ENCODE measurements around the gene OGFOD3.

Gene OGFOD3

GRCh38 chr17:82403662-82404660 is 14.4 kb downstream of the OGFOD3 start:
- no peak for DNase-seq

GRCh38 chr17:82402865-82403264 is 15.5 kb downstream of the OGFOD3 start:
- DNase-seq, result no peak

- DNase-seq, result no peak
Measured at GRCh38 chr17:82400830-82401229, 17.6 kb downstream of the OGFOD3 start.

DNA sequence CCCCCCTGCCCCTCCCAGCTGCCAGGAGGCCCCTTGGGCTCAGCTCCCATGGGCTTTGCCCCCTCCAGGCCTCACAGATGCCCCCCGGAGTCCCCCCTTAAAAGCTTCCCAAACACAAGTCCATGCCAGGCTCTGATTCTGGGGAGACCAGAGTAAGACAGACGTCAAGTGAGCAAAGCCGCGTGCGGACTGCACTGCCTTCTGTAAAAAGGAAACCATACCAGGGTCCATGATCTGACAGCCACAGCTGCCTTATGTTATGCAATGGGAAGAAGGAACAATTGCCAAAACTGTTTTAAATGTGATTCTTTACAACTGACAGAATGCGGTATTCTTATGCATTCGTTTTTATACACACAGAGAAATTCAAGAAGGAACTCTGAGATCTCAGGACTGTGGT is 18.2 kb downstream of the OGFOD3 start:
- no peak for DNase-seq

DNA sequence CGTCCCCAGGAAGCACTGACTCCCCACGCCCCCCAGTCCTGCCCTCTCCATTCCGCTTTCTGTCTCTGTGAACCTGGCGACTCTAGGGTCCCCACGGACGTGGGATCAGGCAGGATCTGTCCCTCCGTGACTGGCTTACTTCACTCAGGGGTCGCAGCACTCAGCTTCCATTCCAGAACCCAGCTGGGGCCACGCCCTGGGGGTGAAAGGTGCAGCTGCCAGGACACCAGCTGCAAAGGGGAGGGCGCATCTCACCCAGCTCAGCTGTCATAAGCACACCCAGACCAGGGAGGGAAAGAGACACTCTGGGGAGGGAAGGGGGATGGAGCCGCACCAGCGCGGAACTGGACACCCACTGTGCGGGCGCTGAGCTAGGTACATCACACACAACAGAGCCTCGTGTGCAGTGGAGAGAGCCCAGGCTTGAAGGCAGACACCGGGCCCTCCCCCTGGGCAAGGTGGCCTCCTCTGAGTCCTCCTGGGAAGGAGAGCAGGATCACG is 18.7 kb downstream of the OGFOD3 start:
- no peak for DNase-seq

- DNase-seq, result no peak
Measured at GRCh38 chr17:82399041-82399441, 19.3 kb downstream of the OGFOD3 start.

GRCh38 chr17:82397449-82398335 is 20.7 kb downstream of the OGFOD3 start:
- DNase-seq, result no peak

DNA sequence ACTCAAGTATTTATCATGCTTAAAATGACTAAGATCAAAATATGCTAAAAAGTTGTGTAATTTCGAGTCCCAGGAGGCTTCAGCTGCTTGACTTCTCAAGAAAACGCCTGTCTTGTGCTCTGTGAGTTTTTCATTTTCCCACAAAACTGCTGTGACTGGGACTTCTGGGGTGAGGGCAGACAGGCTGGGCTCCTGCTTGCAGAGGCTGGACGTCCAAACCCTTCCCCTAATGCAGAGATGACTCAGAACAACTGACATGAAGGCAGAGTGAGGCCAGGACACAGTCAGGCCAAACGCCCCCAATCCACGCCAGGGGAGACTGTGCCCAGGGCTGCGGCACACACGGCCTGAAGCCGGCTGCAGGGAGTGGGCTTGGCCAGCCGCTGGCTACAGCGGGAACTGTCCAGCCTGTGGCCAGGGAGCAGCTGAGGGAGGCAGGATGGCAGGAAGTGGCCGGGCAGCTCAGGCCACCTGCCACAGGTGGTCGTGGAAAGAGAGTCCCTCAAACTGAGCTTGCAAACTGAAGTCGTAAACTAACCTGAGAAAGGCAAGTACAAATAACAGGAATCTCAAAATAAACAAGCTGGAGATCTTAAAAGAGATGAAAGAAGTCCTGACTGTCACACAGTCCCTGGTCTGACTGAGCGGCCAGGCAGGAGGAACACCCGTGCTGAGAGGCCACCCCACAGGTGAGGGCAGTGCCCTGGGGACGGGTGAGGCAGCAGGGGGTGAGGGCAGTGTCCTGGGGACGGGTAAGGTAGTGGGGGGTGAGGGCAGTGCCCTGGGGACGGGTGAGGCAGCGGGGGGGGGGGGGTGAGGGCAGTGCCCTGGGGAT is 21.6 kb downstream of the OGFOD3 start:
- DNase-seq, result no peak

GRCh38 chr17:82394278-82394677 is 24.1 kb downstream of the OGFOD3 start:
- no peak for DNase-seq

DNA sequence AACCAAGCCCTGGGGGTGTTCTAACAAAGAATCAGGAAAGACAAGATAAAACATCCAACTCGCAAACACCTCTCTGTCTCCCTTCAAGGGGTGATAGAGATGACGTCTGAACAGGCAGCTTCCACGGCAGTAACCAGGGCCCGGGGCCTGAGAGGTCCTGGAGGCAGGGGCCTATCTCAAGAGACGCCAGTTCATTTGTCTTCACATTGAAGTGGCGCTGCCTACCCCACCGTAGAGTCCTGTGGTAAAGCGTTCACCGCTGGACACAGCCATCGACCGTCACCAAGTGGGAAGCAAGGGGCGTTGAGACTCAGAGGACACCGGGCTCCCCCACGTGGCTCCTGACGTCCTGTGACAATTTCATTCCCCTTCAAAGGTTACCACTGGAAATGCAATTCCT is 25.4 kb downstream of the OGFOD3 start:
- no peak for DNase-seq

DNA sequence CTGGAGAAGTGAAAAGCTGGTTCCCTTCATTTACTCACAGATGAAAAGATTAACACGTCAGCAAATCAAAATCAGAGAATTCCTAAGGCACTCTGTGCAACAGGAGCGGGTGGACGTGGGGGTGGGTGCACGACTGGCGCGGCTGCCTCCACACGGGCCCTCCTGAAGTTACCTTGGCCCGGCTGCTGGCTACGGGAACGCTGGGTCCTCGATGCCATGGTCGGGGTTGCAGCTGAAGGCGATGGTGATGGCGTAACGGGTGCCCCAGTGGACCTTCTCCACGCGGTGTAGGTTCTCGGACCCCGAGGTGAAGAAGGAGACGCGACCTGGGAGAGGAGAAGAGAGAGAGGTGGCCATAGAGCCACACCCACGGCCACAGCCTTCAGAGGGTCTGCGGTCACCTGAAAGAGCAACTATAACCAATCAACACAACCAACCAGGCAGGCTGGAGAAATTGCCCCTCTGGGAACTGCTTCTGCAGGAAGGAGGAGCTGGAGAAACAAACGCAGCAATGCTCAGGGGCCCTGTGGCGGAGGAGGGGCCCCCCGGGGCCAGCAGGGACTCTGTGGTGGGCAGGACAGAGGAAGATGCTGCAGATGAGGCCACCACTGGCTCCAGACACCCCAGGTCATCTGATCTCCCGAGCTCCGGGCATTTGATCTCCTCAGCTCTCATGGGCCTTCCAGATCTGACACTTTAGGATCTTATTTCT is 26.0 kb downstream of the OGFOD3 start:
- DNase-seq, result no peak

- no peak for DNase-seq
Measured at GRCh38 chr17:82391496-82392066, 26.8 kb downstream of the OGFOD3 start.

DNA sequence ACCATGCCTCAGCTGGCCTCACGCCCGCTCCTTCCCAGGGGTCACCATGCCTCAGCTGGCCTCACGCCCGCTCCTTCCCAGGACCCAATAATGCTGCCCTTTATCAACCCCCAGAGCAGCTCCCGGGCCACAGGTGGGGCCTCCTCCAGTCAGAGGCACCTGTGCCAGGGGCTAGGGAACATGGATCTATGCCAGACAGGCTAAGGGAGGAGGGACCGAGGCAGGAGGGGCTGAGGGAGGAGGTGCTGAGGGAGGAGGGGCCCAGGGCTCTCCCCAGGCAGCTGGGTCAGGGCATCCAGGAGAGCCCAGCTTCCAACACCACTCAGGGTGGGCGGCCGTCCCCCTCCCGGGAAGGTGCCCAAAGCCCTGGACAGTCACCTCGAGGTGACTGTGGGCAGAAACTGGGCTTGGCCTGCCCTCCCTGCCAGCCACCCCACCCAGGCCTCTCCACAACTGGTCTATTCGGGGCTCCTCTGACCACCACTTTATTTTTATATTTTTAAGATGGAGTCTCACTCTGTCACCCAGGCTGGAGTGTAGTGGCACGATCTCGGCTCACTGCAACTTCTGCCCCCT is 27.4 kb downstream of the OGFOD3 start:
- DNase-seq, result no peak

DNA sequence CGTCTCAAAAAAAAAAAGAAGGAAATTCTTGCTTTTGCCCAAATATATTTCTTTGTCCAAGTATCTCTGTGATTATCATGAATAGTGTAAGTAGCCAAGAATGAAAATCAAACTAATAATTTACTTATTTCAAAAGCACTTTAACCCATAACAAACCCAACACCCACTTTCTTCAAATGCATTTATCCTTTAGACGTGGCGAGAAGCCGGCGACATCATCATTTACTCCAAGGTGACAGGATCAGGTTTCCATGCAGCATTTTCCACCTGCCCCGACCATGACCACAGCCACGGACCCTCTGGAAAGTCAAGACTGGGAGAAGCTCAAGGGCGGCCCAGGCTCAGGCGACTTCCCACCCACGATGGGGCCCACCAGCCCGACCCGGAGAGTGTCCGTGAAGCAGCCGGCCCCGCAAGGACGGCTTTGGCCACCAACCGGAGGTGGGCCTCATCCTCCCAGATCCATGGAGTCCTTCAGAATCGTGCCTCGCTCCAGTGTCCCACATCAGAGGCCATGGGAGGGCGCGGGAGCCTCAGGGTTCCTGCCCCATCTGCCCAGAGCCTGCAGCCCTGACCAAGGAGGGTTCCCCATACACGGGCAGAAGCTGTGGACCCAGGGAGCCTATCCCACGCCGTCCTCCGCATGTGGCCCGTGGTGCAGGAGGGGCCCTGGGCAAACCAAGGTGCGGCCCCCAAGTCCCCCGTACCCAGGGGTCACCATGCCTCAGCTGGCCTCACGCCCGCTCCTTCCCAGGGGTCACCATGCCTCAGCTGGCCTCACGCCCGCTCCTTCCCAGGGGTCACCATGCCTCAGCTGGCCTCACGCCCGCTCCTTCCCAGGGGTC is 28.1 kb downstream of the OGFOD3 start:
- no peak for DNase-seq

- DNase-seq, result no peak
Measured at GRCh38 chr17:82389379-82389778, 29.0 kb downstream of the OGFOD3 start.

GRCh38 chr17:82388922-82389283 is 29.5 kb downstream of the OGFOD3 start:
- DNase-seq, result no peak

DNA sequence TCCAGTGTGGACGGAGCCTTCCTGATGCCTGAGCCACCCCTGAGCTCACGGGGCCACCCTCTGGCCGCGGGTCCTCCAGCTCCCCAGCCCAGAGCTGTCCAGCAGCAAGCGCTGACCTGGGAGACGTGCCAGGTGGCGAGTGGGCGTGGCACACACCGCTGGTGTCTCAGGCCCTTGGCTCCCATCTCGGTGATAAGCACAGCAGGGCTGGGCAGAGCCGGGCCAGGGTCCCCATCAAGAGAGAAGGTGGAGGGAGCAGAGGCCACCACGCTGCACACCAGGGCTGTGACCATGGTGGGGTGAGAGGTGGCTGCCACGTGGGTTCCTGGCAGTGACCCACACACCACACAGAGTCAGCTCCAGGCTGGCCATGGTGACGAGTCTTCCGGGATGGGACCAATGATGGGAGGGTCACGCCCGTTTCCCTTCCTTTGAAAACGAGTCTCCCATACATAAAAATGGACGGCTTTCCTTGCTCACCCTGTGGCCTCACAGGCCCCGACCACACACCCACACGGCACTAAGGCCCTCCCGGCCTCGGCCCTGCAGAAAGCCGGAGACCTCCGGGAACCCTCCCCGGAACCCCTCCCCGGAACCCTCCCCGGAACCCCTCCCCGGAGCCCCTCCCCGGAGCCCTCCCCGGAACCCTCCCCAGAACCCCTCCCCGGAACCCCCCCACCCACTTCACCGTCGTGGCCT is 30.0 kb downstream of the OGFOD3 start:
- no peak for DNase-seq

- no peak for DNase-seq
Measured at GRCh38 chr17:82387705-82388106, 30.7 kb downstream of the OGFOD3 start.

DNA sequence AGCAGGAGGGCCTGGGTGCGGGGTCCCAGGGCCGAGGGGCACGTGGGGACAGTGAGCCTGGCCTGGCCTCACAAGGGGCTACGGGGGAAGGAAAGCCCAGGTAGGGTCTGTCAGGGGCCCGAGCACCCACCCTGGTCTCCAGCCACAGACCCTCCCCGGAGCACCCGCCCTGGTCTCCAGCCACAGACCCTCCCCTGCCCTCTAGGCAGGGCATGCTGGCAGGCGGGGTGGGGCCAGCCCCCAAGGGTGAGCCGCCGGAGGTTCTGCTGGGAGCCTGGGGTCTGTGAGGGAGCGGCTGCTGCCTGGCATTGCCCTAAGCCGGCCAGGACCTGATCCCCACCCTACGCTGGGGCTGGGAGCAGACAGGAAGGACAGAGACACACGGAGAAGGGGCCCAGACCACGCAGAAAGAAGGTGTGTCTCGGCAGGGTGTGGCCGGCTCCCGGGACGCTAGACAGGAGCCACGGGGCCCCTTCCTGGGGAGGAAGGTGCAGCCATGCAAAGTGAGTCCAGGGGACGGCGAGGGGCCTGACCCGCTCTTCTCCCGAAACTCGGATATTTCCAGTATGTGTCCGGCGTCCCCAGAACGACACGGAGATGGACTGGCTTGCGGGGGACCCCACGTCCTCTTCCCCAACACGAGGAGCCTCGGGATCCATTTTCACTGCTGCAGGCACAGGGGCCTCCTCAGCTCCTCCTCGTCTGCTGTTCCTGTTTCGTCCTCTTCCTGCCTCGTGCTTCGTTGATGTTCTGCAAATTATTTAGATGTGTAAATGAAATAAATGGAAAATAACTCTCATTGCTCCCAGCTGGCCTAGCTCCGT is 31.3 kb downstream of the OGFOD3 start:
- no peak for DNase-seq
